HCT116 (cell line): ENCODE results near the gene PARVA.

Source experiments
- CEBPB ChIP-seq: IDR thresholded peaks from 2 replicates; pipeline ENCODE4 v1.6.1; 2012; ENCODE audit warnings: low read depth
- CTCF ChIP-seq, 3 experiments: fragments of 200-600 bp in 1 of 3; sonication (generic) in 1 of 3; IDR thresholded peaks in 2 of 3; conservative IDR thresholded peaks in 1 of 3; 2 replicates each; pipeline ENCODE4 v1.5.1; 2012 to 2017; ENCODE audit warnings: low read depth in 2 of 3, low read length in 2 of 3, antibody characterized with exemption in 1 of 3, borderline replicate concordance in 1 of 3, control low read depth in 1 of 3, mild to moderate bottlenecking in 1 of 3, mixed read lengths in 1 of 3, mixed run types in 1 of 3, moderate library complexity in 1 of 3; ENCODE audit not compliant: insufficient read depth in 1 of 3
- ELF1 ChIP-seq: IDR thresholded peaks from 2 replicates; pipeline ENCODE4 v1.6.1; 2012; ENCODE audit warnings: low read depth, borderline replicate concordance
- EZH2 ChIP-seq: fragments of 200-600 bp; sonication (generic); IDR thresholded peaks from 2 replicates; pipeline ENCODE4 v1.6.1; 2017; ENCODE audit warnings: antibody characterized with exemption, mixed run types
- POLR2A ChIP-seq: IDR thresholded peaks from 2 replicates; pipeline ENCODE4 v1.7.0; 2011; ENCODE audit warnings: borderline replicate concordance; ENCODE audit not compliant: insufficient read depth, insufficient read length; ENCODE audit errors: extremely low read depth
- POLR2AphosphoS5 ChIP-seq: IDR thresholded peaks from 2 replicates; pipeline ENCODE4 v1.6.1; 2011; ENCODE audit warnings: mild to moderate bottlenecking, low read depth, low read length, moderate library complexity
- SIN3A ChIP-seq: IDR thresholded peaks from 2 replicates; pipeline ENCODE4 v1.6.1; 2012; ENCODE audit warnings: low read depth
- SP1 ChIP-seq: IDR thresholded peaks from 2 replicates; pipeline ENCODE4 v1.6.1; 2012; ENCODE audit warnings: low read depth
- TCF7L2 ChIP-seq: IDR thresholded peaks from 2 replicates; pipeline ENCODE4 v1.7.0; 2011; ENCODE audit warnings: borderline replicate concordance, inconsistent platforms; ENCODE audit not compliant: insufficient read depth, insufficient read length; ENCODE audit errors: extremely low read depth
- ZBTB33 ChIP-seq: IDR thresholded peaks from 2 replicates; pipeline ENCODE4 v1.6.1; 2011; ENCODE audit warnings: mild to moderate bottlenecking, low read length, moderate library complexity; ENCODE audit not compliant: insufficient replicate concordance; ENCODE audit errors: extremely low read depth
- ZFX ChIP-seq: fragments of 450-650 bp; IDR thresholded peaks from 2 replicates; pipeline ENCODE4 v1.6.1; 2017
- ZNF274 ChIP-seq: fragments of 200-500 bp; sonication (Bioruptor generic); IDR thresholded peaks from 2 replicates; pipeline ENCODE4 v1.6.1; 2014; ENCODE audit warnings: mild to moderate bottlenecking, low read depth, low read length, inconsistent platforms

- peak in 2 of 3 experiments; percentile 31 to 35; a peak in 2 of 6 replicates for TF ChIP-seq CTCF (IDR thresholded peaks at IDR 0.05 in 2 of 3, conservative IDR thresholded peaks at IDR 0.05 in 1 of 3; ENCODE audit: borderline replicate concordance in 1 of 3, insufficient read depth in 1 of 3, low read depth in 2 of 3, low read length in 2 of 3)
- TF ChIP-seq ELF1, result no peak
- no peak for TF ChIP-seq CEBPB
- no peak for TF ChIP-seq SIN3A
- TF ChIP-seq POLR2A, result no peak
- TF ChIP-seq ZNF274, result no peak
- no peak for TF ChIP-seq SP1
- TF ChIP-seq ZFX, result no peak
- TF ChIP-seq EZH2, result no peak
- no peak for TF ChIP-seq ZBTB33
- TF ChIP-seq POLR2AphosphoS5, result no peak
- TF ChIP-seq TCF7L2, result no peak
Observed at GRCh38 chr11:12577725-12578644, 200.6 kb downstream of the PARVA start.
